ENCODE results near the gene ARHGEF3. TPM values are rescaled to one million over a fixed set of nuclear protein-coding genes. Genes with fewer than 3 reads are reported as not detected.

Gene ARHGEF3
- total RNA-seq, 2 donors from 2014 or later: 12.3 to 17.0 TPM

- peaks cover 3% of the 10 kb centered on the region for H3K9me3 Mint-ChIP-seq
- no peak overlapping the region for H3K27ac Mint-ChIP-seq
- no peak overlapping the region for H3K4me3 Mint-ChIP-seq
- no peaks in the 10 kb centered on the region for H3K36me3 Mint-ChIP-seq (ENCODE audit: low read depth)
- ATAC-seq (replicated peaks): no peak
- no peaks in the 10 kb centered on the region for H3K27me3 Mint-ChIP-seq
- H3K4me1 Mint-ChIP-seq: peaks cover 25% of the 10 kb centered on the region
Observed at GRCh38 chr3:56829533-56829932, 27.8 kb upstream of the ARHGEF3 start.

GRCh38 chr3:56826831-56827722 is 25.3 kb upstream of the ARHGEF3 start:
- peaks cover 3% of the 10 kb centered on the region for H3K9me3 Mint-ChIP-seq
- H3K4me3 Mint-ChIP-seq: peak overlapping the region; percentile 68
- peak; percentile 70 for ATAC-seq (replicated peaks)
- peak overlapping the region; percentile 40 for H3K27ac Mint-ChIP-seq
- no peaks in the 10 kb centered on the region for H3K27me3 Mint-ChIP-seq
- no peaks in the 10 kb centered on the region for H3K36me3 Mint-ChIP-seq (ENCODE audit: low read depth)
- H3K4me1 Mint-ChIP-seq: peaks cover 34% of the 10 kb centered on the region

GRCh38 chr3:56825567-56826438 is 24.1 kb upstream of the ARHGEF3 start:
- Mint-ChIP-seq H3K27me3 (no peaks in the 10 kb centered on the region), H3K4me3 (peak overlapping the region; percentile 68), H3K9me3 (peaks cover 3% of the 10 kb centered on the region), H3K4me1 (peaks cover 34% of the 10 kb centered on the region), H3K36me3 (ENCODE audit: low read depth) (no peaks in the 10 kb centered on the region), H3K27ac (peak overlapping the region; percentile 60)
- peak; percentile 36 for ATAC-seq (replicated peaks)

GRCh38 chr3:56823984-56824703 is 22.4 kb upstream of the ARHGEF3 start:
- Mint-ChIP-seq H3K9me3 (peaks cover 3% of the 10 kb centered on the region), H3K27me3 (no peaks in the 10 kb centered on the region), H3K4me3 (peak overlapping the region; percentile 68), H3K27ac (peak overlapping the region; percentile 69), H3K4me1 (peaks cover 34% of the 10 kb centered on the region), H3K36me3 (ENCODE audit: low read depth) (no peaks in the 10 kb centered on the region)
- ATAC-seq (replicated peaks): peak; percentile 65

GRCh38 chr3:56823421-56823926 is 21.7 kb upstream of the ARHGEF3 start:
- Mint-ChIP-seq H3K27ac (peak overlapping the region; percentile 69), H3K36me3 (ENCODE audit: low read depth) (no peaks in the 10 kb centered on the region), H3K9me3 (peaks cover 3% of the 10 kb centered on the region), H3K4me1 (peaks cover 34% of the 10 kb centered on the region), H3K27me3 (no peaks in the 10 kb centered on the region), H3K4me3 (peak overlapping the region; percentile 68)
- no peak for ATAC-seq (replicated peaks)

- H3K4me1 Mint-ChIP-seq: peaks cover 38% of the 10 kb centered on the region
Observed at GRCh38 chr3:56822501-56822900, 20.8 kb upstream of the ARHGEF3 start.

GRCh38 chr3:56819016-56819809 is 17.5 kb upstream of the ARHGEF3 start:
- H3K36me3 Mint-ChIP-seq (ENCODE audit: low read depth): no peaks in the 10 kb centered on the region
- H3K4me1 Mint-ChIP-seq: peaks cover 32% of the 10 kb centered on the region
- H3K9me3 Mint-ChIP-seq: no peaks in the 10 kb centered on the region
- H3K27ac Mint-ChIP-seq: no peak overlapping the region
- ATAC-seq (replicated peaks): no peak
- no peak overlapping the region for H3K4me3 Mint-ChIP-seq
- H3K27me3 Mint-ChIP-seq: no peaks in the 10 kb centered on the region

More at GRCh38 chr3:56822501-56822900, 20.8 kb upstream of the ARHGEF3 start:
- no peaks in the 10 kb centered on the region for H3K36me3 Mint-ChIP-seq (ENCODE audit: low read depth)
- peaks cover 3% of the 10 kb centered on the region for H3K9me3 Mint-ChIP-seq
- no peak overlapping the region for H3K27ac Mint-ChIP-seq
- H3K4me3 Mint-ChIP-seq: no peak overlapping the region
- no peaks in the 10 kb centered on the region for H3K27me3 Mint-ChIP-seq
- ATAC-seq (replicated peaks): no peak

- H3K4me3 Mint-ChIP-seq: no peak overlapping the region
- ATAC-seq (replicated peaks): no peak
- no peak overlapping the region for H3K27ac Mint-ChIP-seq
- H3K36me3 Mint-ChIP-seq (ENCODE audit: low read depth): no peaks in the 10 kb centered on the region
- H3K27me3 Mint-ChIP-seq: no peaks in the 10 kb centered on the region
- H3K9me3 Mint-ChIP-seq: no peaks in the 10 kb centered on the region
- H3K4me1 Mint-ChIP-seq: peaks cover 29% of the 10 kb centered on the region
Observed at GRCh38 chr3:56818156-56818985, 16.6 kb upstream of the ARHGEF3 start.

- Mint-ChIP-seq H3K36me3 (ENCODE audit: low read depth) (no peaks in the 10 kb centered on the region), H3K27me3 (no peaks in the 10 kb centered on the region), H3K4me1 (peaks cover 32% of the 10 kb centered on the region), H3K27ac (no peak overlapping the region), H3K4me3 (no peak overlapping the region), H3K9me3 (no peaks in the 10 kb centered on the region)
- ATAC-seq (replicated peaks): no peak
Observed at GRCh38 chr3:56817646-56818045, 15.9 kb upstream of the ARHGEF3 start.

- Mint-ChIP-seq H3K4me3 (peak overlapping the region; percentile 9), H3K36me3 (ENCODE audit: low read depth) (no peaks in the 10 kb centered on the region), H3K4me1 (peaks cover 47% of the 10 kb centered on the region), H3K9me3 (no peaks in the 10 kb centered on the region), H3K27ac (peak overlapping the region; percentile 11), H3K27me3 (no peaks in the 10 kb centered on the region)
- ATAC-seq (replicated peaks): no peak
Observed at GRCh38 chr3:56816061-56816460, 14.3 kb upstream of the ARHGEF3 start.

- peaks cover 49% of the 10 kb centered on the region for H3K4me1 Mint-ChIP-seq
- no peaks in the 10 kb centered on the region for H3K27me3 Mint-ChIP-seq
- H3K36me3 Mint-ChIP-seq (ENCODE audit: low read depth): no peaks in the 10 kb centered on the region
Observed at GRCh38 chr3:56815589-56815988, 13.8 kb upstream of the ARHGEF3 start.

GRCh38 chr3:56813653-56813960 is 11.9 kb upstream of the ARHGEF3 start:
- ATAC-seq (replicated peaks): no peak
- no peaks in the 10 kb centered on the region for H3K9me3 Mint-ChIP-seq
- H3K27ac Mint-ChIP-seq: peak overlapping the region; percentile 65
- H3K4me3 Mint-ChIP-seq: peak overlapping the region; percentile 46
- H3K36me3 Mint-ChIP-seq (ENCODE audit: low read depth): no peaks in the 10 kb centered on the region
- no peaks in the 10 kb centered on the region for H3K27me3 Mint-ChIP-seq
- peaks cover 49% of the 10 kb centered on the region for H3K4me1 Mint-ChIP-seq

More at GRCh38 chr3:56815589-56815988, 13.8 kb upstream of the ARHGEF3 start:
- H3K9me3 Mint-ChIP-seq: no peaks in the 10 kb centered on the region
- peak overlapping the region; percentile 9 for H3K4me3 Mint-ChIP-seq
- ATAC-seq (replicated peaks): peak; percentile 64
- peak overlapping the region; percentile 11 for H3K27ac Mint-ChIP-seq
